DMS114 treated with DMSO at 0.1 percent for 48 hours (cell line): Measurements from ENCODE around the gene HECTD1.
"Not testable (repeated sequence)": the region's sequence is repeated elsewhere in the genome, so short reads cannot be mapped to it uniquely, and the experiment has no call there.

Source experiments
- DNase-seq: peaks from one replicate; lab custom pipeline; 2025; ENCODE audit not compliant: unreplicated experiment; lab: John Stamatoyannopoulos, UW

HECTD1 gene

DNA sequence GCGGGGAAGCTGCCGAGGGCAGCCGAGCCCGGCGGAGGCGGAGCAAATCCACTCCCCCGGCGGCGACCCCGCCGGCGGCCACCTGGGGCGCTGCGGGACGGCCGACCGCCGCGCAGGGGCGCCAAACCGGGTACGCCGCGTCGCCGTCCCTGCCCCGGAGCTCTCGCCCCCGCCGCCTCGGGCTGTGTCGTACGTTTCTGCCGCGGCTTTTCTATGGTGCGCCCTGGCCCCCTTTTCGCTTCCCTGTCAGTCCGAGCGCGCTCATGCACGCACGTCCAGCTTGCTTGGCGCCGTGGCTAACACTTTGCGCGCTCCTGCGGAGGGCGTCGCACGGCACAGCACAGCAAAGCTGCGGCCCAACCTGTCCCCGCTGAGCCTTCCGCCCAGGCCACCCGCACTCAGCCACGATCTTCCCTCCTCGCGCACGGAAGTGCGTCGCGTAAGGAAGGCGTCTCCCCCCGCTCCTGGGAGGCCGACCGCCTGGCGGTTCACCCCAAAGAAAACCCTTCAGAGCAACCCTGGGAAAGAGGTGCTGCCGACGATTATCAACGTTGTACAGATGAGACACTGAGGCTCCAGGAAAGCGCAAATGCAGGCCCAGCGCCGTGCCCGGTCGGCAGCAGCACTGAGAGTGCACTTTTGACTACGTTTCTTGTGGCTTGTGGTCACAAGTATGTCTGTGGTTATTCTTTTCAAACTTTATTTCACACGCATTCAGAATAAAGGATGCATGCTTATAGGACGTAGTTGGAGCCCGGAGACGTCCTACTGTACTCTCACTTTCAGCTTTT, at the start of gene HECTD1:
HECTD1 (minus strand) TSS at position 39 of the 791 bp plus-strand sequence. CDS start 1,857 bp downstream, outside the sequence.
- DNase-seq = peak; percentile 65

DNA sequence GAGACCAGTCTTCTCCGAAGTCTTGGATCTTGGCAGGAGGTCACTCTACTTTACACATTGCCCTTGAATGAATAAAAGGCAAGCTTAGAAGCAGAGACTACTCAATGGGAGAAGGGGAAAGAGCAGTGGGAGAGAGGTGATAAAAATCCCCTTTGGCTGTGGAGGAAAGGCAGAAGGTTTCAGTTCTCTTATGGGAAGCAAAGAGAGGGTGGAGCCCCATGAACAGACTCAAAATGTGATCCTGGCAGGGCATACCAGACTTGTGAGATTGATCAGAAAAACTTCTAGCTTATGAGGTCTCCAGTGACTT, 49.6 kb upstream of the HECTD1 start:
- DNase-seq = no peak

DNA sequence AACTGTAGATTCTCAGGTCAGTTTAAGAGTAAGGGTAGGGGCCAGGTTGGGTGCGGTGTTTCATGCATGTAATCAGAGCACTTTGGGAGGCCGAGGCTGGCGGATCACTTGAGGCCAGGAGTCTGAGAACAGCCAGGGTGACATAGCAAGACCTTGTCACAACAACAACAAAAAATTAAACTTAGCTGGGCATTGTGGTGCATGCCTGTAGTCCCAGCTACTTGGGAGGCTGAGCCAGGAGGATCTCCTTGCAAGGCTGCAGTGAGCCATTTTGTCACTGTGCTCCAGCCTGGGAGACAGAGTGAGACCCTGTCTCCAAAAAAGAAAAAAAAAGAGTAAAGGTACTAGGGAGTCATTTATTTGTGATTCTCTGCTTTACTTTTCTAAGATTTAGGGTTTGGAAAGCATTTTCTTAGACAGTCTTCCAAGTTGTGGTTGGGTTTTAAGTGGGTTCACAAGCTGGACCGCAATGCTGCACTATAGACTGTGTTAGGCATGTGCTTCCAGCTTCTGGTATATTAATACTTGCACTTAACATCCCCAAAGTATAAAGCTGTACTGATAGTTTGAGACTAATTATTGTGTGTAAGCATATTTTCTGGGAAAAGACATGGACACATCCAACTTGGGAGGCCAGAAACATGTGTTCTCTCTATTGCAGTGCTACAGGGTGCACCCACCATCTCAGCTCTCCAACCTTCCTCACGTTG, 49.1 kb upstream of the HECTD1 start:
- DNase-seq = no peak

DNA sequence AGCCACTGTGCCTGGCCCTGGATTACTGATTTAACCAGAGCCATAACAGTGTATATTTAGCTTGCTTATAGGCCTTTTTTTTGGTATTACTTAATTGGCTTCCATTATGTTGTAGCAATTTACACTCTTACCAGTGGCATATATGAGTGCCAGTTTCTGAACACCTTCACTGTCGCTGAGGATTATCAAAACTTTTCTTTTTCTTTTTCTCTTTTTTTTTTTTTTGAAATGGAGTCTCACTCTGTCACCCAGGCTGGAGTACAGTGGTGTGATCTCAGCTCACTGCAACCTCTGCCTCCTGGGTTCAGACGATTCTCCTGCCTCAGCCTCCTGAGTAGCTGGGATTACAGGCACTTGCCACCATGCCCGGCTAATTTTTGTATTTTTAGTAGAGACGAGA, 48.3 kb upstream of the HECTD1 start:
- DNase-seq = not testable (repeated sequence)

DNA sequence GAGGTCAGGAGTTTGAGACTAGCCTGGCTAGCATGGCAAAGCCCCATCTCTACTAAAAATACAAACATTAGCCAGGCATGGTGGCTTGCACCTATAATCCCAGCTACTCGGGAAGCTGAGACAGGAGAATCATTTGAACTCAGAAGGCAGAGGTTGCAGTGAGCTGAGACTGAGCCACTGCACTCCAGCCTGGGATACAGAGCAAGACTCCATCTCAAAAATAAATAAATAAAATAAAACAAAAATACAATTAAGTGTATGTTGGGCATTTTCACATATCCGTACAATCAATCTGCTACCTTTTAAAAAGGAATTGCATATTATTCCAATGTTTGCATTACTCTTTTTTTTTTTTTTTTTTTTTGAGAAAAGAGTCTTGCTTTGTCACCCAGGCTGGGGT, 47.7 kb upstream of the HECTD1 start:
- DNase-seq = no peak

DNA sequence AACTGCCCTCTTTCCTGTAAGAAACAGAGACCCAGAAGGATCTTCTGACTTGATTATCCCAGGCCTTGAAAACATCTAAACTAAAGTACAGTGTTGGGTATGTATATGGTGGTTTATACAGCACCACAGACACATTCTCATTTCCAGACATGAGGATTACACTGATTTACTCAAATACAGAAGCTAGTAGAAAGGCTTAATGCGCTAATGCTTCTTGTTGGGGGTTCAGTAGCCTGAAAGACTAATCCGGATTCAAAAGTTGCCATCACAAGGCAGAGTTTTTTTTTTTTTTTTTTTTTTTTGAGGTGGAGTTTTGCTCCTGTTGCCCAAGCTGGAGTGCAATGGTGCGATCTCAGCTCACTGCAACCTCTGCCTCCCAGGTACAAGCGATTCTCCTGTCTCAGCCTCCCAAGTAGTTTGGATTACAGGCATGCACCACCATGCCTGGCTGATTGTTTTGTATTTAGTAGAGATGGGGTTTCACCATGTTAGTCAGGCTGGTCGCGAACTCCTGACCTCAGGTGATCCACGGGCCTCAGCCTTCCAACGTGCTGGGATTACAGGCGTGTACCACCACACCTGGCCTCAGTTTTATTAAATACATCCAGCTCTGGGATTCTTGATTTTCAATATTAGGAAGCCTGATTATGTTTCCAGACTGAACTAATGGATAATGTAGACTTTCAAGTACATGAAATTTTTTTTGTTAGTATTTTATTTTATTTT, 46.3 kb upstream of the HECTD1 start:
- no peak for DNase-seq

DNA sequence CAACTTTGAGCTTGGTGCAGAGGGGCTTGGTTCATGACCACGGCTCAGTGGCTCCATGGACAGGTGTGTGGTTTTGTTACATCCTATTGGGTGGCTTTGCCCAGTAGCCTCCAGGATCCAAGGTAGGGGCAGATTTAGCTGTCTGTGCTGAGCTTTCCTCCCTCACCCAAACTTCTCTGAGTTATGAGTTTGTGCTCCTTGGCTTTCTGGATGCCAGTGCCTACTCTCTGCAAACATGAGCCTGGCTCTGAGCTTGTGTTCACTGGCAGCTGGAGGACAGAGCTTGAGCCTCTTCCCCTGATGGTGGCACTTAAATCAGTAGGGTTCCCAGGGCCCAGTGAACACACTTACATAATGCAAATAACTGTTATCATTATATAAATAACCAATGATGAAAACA, 45.3 kb upstream of the HECTD1 start:
- DNase-seq = no peak

DNA sequence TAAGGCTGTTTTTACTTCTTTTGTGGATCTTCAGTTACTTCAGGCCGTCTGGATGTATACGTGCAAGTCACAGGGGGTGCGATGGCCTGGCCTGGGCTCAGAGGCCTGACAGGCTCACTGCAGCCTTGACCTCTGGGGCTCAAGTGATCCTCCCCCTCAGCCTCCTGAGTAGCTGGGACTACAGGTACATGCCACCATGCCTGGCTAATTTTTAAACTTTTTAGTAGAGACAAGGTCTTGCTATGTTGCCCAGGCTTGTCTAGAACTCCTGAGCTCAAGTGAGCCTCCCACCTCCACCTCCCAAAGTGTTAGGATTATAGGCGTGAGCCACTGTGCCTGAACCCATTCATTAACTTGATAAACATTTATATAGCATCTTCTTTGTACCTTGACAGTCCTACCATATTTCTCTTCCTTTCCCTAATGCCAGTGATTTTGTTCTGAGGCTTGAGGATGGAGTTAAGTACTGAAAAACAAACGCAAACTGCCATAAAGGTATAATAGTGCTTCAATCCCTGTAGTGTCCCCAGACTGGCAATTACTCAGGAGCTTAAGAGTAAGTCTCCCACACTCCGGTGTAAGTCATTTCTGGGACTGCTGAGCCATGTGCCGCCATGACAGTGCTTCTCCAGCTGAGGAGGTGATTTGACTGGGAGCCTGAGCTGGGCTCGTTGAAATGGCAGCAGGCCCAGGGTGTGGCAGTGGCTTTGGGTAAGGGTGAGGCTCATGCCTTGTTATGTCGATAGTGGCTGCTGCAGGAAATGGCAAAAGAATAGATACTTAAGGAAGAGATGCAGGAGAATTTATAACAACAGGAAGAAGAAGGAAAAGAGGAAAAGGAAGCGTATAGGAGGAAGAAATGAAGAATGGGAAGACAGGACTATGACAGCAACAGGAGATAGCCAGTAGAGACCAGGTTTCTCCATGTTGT, 43.7 kb upstream of the HECTD1 start:
- no peak for DNase-seq

DNA sequence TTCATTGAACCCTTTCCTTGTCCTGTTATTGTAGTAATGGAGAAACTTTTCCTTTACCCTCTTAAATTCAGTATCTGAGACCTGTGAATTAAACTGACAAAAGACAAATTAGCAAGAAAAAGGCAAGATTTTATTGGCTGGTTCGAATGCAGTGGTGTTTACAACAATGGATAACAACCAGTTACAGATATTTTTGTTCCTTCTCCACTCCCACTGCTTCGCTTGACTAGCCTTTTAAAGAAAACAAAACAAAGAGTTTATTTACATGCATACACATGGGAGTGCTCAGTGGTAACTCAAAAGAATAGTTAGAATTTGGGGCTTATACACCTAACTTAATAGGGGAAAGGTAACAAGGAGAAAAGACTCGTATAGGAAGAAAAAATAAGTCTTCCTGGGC, 37.0 kb upstream of the HECTD1 start:
- no peak for DNase-seq

DNA sequence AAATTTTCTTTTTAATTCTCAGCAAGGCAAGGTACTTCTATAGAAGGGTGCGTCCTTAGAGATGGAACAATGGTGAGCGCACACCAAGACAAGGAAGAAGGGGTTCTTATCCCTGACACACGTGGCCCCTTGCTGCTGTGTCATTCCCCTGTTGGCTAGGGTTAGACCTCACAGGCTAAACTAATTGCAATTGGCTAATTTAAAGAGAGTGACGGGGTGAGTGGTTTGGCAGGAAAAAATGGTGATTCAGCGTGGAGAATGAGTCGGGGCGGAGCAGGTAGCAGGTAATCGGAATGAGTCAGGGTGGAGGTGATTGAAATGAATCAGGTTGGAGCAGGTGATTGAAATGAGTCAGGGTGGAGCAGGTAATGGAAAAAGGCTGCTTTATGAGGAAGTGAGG, 36.3 kb upstream of the HECTD1 start:
- no peak for DNase-seq

DNA sequence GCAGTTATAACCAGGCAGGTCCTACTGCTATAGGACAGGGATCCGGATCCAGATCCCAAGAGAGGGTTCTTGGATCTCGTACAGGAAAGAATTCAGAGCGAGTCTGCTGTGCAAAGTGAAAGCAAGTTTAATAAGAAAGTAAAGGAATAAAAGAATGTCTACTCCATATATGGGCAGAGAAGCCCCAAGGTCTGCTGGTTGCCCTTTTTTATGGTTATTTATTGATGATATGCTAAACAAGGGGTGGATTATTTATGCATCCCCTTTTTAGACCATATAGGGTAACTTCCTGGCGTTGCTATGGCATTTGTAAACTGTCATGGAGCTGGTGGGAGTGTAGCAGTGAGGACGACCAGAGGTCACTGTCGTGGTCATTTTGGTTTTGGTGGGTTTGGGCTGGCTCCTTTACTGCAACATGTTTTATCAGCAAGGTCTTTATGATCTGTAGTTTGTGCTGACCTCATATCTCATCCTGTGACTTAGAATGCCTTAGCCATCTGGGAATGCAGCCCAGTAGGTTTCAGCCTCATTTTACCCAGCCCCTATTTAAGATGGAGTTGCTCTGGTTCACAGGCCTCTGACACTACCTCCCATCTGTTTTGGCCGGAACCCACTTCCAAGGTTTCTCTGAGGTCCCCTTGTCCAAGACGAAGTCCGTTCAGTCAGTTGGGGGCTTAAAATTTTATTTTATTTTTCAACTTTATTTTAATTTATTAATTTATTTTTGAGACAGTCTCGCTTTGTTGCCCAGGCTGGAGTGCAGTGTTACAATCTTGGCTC, 34.8 kb upstream of the HECTD1 start:
- not testable (repeated sequence) for DNase-seq

DNA sequence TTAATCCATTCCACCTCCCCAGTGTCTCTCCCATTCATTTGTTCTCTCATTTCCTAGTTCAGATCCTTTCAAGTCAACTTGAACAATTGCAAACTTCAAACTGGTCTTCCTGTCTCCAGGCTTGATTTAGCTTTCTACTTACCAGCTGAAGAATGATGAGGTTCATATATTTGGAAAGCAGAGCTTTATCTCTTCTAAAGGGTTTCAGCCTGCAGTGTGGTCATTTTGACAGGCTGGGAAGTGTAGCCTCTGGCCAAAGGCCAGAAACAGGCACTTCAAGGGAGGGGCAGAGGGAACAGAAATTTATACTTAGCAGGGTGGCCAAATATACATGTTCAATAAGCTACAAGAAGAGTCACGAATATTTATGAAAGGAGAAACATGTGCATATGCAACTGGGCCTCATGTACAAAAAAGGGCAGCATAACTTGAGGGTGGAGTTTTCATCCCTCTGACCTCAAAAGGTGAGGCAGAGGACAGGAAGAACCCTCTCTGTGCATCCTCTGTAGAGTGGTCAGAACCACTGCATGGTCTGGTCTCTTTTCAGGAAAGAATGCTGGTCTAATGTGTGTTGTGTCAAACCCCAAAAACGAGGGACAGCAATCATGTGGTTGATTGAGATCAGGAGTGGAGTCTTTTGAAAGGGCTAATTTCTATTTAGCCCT, 34.0 kb upstream of the HECTD1 start:
- DNase-seq = no peak

DNA sequence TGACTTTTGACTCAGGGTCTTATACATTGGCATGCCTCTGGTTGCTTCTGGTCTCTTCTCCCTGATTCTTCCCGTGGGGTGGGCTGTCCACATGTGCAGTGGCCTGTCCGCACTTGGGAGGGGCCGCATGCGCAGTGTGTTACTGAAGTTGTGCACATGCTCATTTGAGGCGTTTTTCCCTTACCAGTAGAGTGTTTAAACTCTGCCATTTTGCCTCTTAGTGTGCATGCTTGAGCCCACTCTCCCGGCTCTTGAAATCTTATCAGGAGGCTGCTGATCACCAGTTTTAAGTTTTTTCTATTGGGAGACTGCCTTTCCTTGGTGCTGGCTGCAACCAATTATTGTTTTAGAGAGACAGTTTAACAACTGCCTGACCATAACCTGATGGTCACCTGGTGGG, 32.1 kb upstream of the HECTD1 start:
- no peak for DNase-seq

DNA sequence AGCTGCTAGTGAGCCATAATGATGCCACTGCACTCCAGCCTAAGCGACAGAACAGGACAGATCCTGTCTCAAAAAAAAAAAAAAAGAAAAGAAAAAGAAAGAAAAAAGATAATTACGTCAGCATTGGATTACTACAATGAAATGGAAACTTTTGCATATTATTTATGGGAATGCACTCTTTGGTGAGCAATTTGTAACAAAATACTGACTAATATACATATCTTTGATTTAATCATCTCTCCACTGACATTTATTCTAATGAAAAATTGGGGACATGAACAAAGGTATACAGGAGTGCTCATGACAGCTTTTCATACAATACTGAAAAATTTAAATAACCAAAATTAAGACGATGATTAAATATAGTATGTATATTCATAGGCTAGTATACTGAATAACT, 27.9 kb upstream of the HECTD1 start:
- DNase-seq = no peak

DNA sequence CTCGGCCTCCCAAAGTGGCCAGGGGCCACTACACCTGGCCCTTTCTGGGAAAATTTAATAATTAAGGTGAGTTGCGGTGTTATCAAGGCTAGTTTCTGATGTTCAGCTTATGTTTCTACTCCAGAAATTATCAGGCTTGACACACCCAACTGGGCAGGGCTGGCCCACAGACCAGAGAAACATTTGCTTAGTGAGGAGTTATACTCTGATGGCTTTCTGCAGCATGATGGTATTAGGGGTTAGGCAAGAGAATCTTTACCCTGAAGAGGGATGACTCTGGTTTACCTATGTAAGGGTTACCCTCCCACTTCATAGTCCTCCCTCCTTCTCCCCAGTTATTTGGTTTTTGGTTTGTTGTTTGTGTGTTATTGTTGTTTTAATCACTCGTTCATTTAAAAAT, 24.5 kb upstream of the HECTD1 start:
- no peak for DNase-seq

DNA sequence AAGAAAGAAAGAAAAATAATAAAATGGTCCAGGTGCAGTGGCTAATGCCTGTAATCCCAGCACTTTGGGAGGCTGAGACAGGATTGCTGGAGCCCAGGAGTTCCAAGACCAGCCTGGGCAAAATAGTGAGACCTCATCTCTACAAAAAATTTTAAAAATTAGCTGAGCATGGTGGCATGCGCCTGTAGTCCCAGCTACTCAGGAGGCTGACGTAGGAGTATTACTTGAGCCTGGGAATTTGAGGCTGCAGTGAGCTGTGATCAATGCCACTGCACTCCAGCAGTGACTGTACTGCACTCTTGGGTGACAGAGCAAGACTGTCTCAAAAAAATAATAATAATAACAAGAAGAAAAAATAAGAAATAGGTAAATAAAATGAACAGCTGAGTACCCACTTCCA, 23.7 kb upstream of the HECTD1 start:
- not testable (repeated sequence) for DNase-seq

DNA sequence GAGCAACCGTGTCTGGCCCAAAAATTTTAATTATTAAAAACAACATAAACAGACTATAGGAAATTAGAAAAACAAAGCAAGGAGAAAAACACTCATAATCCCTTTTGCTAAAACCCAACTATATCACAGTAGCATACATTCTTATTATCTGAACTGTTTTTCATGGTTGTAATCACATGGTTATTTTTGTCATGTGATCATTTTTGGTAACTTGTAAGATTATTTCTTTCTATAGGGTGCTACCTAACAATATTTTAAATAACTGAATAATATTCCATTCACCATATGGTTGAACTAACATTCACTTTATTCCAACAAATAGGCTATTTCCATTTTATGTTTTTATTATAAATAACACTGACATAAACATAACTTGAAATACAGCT, 23.0 kb upstream of the HECTD1 start:
- no peak for DNase-seq

DNA sequence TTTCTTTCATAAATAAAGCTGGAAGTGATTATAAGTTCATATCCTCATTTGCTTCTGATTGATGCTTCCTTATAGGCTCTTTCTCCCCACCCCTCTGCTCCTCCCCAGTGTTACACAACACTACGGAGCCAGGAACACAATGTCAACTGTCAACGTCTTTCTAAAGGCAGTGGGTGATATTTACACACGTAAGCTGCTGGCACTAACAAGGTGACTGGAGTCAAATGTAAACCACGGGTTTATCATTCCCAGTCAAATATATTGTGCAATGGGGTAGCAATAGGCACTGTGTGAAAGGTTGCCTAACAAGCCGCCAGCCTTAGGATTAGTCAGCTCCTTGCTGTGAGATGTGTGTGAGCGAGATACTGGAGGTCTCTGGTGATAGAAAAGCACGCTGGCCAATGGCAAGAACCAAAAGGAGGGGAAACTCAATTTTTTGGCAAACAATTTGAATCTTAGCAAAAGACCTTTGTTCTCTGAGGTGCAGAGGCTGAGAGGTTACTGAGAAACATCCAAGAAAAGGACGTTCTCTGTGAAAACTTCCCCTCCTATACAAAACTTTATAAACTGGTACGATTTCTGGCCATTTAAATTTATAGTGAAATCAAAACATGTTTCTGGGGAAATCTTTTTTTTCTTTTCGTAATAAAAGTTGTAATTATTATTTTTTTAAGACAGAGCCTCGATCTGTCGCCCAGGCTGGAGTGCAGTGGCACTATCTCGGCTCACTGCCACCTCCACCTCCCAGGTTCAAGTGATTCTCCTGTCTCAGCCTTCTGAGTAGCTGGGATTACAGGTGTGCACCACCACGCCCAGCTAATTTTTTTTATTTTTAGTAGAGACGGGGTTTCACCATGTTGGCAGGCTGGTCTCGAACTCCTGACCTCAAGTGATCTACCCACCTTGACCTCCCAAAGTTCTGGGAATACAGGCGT, 22.3 kb upstream of the HECTD1 start:
- DNase-seq = no peak

DNA sequence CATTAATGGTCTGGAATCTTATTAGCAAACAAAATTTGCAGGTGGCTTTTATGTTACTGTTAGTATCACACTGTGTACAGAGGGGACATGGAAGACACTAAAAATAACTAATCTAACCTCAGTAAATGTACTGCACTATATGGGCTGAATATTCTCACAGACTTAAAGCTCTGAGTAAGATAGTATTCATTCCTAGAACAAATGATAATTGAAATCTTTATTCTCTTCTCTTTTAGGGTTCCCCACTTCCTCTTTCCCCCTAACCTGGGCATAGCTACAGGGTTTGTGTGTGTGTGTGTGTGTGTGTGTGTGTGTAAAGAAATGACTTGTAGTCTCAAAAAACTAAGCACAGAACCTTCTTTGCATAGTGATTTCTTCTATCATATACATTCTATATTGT, 21.4 kb upstream of the HECTD1 start:
- DNase-seq = no peak
